Neural progenitor cell (in vitro differentiated cells): Measurements from ENCODE around the gene UAP1. TPM values are rescaled to one million over a fixed set of nuclear protein-coding genes. Genes with fewer than 3 reads are reported as not detected.

ENCODE experiments used
- DNase-seq: peaks from one replicate; pipeline ENCODE4 v3.0.0-alpha.2; 2016; ENCODE audit warnings: low spot score
- H2AFZ ChIP-seq: fragments of 200-600 bp; sonication (generic); replicated peaks from 2 replicates; pipeline ENCODE4 v1.6.1; 2016; ENCODE audit warnings: antibody characterized with exemption
- H3F3A ChIP-seq: fragments of 200-600 bp; sonication (generic); 2 replicates; pipeline ENCODE4 v1.6.1; 2016; ENCODE audit warnings: antibody characterized with exemption, low read depth
- H3K27ac ChIP-seq: fragments of 200-600 bp; sonication (generic); 2 replicates; pipeline ENCODE4 v1.5.1; 2016; ENCODE audit warnings: mild to moderate bottlenecking
- H3K27me3 ChIP-seq: fragments of 200-600 bp; sonication (generic); 2 replicates; pipeline ENCODE4 v1.6.1; 2016; ENCODE audit warnings: mild to moderate bottlenecking, moderate library complexity
- H3K36me3 ChIP-seq: fragments of 200-600 bp; sonication (generic); 2 replicates; pipeline ENCODE4 v1.5.1; 2016
- H3K4me1 ChIP-seq: fragments of 200-600 bp; sonication (generic); 2 replicates; pipeline ENCODE4 v1.6.1; 2016; ENCODE audit warnings: mixed run types
- H3K4me2 ChIP-seq: fragments of 200-600 bp; sonication (generic); 2 replicates; pipeline ENCODE4 v1.6.1; 2016
- H3K4me3 ChIP-seq: fragments of 200-600 bp; sonication (generic); 2 replicates; pipeline ENCODE4 v1.5.1; 2016
- H3K79me2 ChIP-seq: fragments of 200-600 bp; sonication (generic); 2 replicates; pipeline ENCODE4 v1.6.1; 2016; ENCODE audit warnings: low read depth
- H3K9ac ChIP-seq: fragments of 200-600 bp; sonication (generic); 2 replicates; pipeline ENCODE4 v1.6.1; 2016
- H3K9me3 ChIP-seq: fragments of 200-600 bp; sonication (generic); 2 replicates; pipeline ENCODE4 v1.5.1; 2016; ENCODE audit warnings: low read depth
- H4K20me1 ChIP-seq: fragments of 200-600 bp; sonication (generic); 2 replicates; pipeline ENCODE4 v1.6.1; 2016; ENCODE audit warnings: low read depth
- H3K27ac Mint-ChIP-seq: 3 replicates; pipeline ENCODE4 v1.8.0; 2021; ENCODE audit warnings: mixed read lengths
- H3K27me3 Mint-ChIP-seq: 2 replicates; pipeline ENCODE4 v1.8.0; 2022; ENCODE audit warnings: low read depth, mild to moderate bottlenecking, inconsistent platforms, moderate library complexity, mixed read lengths; ENCODE audit not compliant: insufficient read depth
- H3K36me3 Mint-ChIP-seq: 3 replicates; pipeline ENCODE4 v1.8.0; 2021; ENCODE audit warnings: mixed read lengths
- H3K4me1 Mint-ChIP-seq: 3 replicates; pipeline ENCODE4 v1.8.0; 2021; ENCODE audit warnings: mixed read lengths
- H3K4me3 Mint-ChIP-seq: 3 replicates; pipeline ENCODE4 v1.8.0; 2021; ENCODE audit warnings: mild to moderate bottlenecking, moderate library complexity, mixed read lengths
- H3K9me3 Mint-ChIP-seq: 3 replicates; pipeline ENCODE4 v1.8.0; 2020; ENCODE audit warnings: mixed read lengths
- CTCF ChIP-seq: fragments of 200-600 bp; sonication (generic); IDR thresholded peaks from 2 replicates; pipeline ENCODE4 v1.5.1; 2017; ENCODE audit warnings: antibody characterized with exemption, mild to moderate bottlenecking
- EZH2 ChIP-seq: fragments of 200-600 bp; sonication (generic); IDR thresholded peaks from 2 replicates; pipeline ENCODE4 v1.6.1; 2017; ENCODE audit warnings: antibody characterized with exemption, mild to moderate bottlenecking, moderate library complexity
- EZH2phosphoT487 ChIP-seq: fragments of 200-600 bp; sonication (generic); IDR thresholded peaks from 2 replicates; pipeline ENCODE4 v1.6.1; 2017; ENCODE audit warnings: antibody characterized with exemption
- total RNA-seq: library from RNA; depleted of rRNA; stranded (reverse); fragments of >200 nt; gene quantifications from 2 replicates; pipeline ENCODE4 v1.2.3, GENCODE V29; 2015; ENCODE audit warnings: low replicate concordance

UAP1 gene
- total RNA-seq, 1 donor from 2014 or later: 57.1 TPM

- H3K4me1 ChIP-seq: no peaks in the 10 kb centered on the region
- H3K36me3 ChIP-seq: no peaks in the 10 kb centered on the region
- no peak for DNase-seq
- no peaks in the 10 kb centered on the region for H3K79me2 ChIP-seq
- H4K20me1 ChIP-seq: no peaks in the 10 kb centered on the region
- Mint-ChIP-seq H3K4me1 (peaks cover 30% of the 10 kb centered on the region), H3K4me3 (no peak overlapping the region), H3K27me3 (peaks cover 2% of the 10 kb centered on the region), H3K9me3 (no peaks in the 10 kb centered on the region), H3K27ac (peak overlapping the region; percentile 19), H3K36me3 (no peaks in the 10 kb centered on the region)
- no peak overlapping the region for H3K9ac ChIP-seq
- H3K4me3 ChIP-seq: no peak overlapping the region
- TF ChIP-seq EZH2phosphoT487: no peak
- no peak for TF ChIP-seq CTCF
- no peak for TF ChIP-seq EZH2
- no peaks in the 10 kb centered on the region for H3K9me3 ChIP-seq
- H3F3A ChIP-seq: no peaks in the 10 kb centered on the region
- H2AFZ ChIP-seq: no peak overlapping the region
- H3K27ac ChIP-seq: no peak overlapping the region
- H3K4me2 ChIP-seq: no peak overlapping the region
- no peaks in the 10 kb centered on the region for H3K27me3 ChIP-seq
These were observed 73.9 kb downstream of the UAP1 start for GRCh38 chr1:162635418-162635817.

- no peak for TF ChIP-seq CTCF
- TF ChIP-seq EZH2phosphoT487: no peak
- no peak for TF ChIP-seq EZH2
- Histone ChIP-seq H2AFZ (no peak overlapping the region), H3K27me3 (no peaks in the 10 kb centered on the region), H3K79me2 (no peaks in the 10 kb centered on the region), H3K4me2 (no peak overlapping the region), H3K36me3 (no peaks in the 10 kb centered on the region), H3F3A (no peaks in the 10 kb centered on the region), H3K9ac (no peak overlapping the region), H3K4me3 (no peak overlapping the region), H3K27ac (no peak overlapping the region), H3K4me1 (no peaks in the 10 kb centered on the region), H4K20me1 (no peaks in the 10 kb centered on the region), H3K9me3 (no peaks in the 10 kb centered on the region)
- Mint-ChIP-seq H3K36me3 (no peaks in the 10 kb centered on the region), H3K27me3 (peaks cover 2% of the 10 kb centered on the region), H3K27ac (no peak overlapping the region), H3K4me1 (peaks cover 6% of the 10 kb centered on the region), H3K9me3 (no peaks in the 10 kb centered on the region), H3K4me3 (no peak overlapping the region)
- no peak for DNase-seq
These were observed 78.2 kb downstream of the UAP1 start for GRCh38 chr1:162639718-162640117.

- Mint-ChIP-seq H3K27ac (no peak overlapping the region), H3K27me3 (peaks cover 2% of the 10 kb centered on the region), H3K9me3 (no peaks in the 10 kb centered on the region), H3K4me1 (no peaks in the 10 kb centered on the region), H3K36me3 (no peaks in the 10 kb centered on the region), H3K4me3 (no peak overlapping the region)
- H3K4me2 ChIP-seq: no peak overlapping the region
- no peaks in the 10 kb centered on the region for H3K79me2 ChIP-seq
- no peaks in the 10 kb centered on the region for H3K9me3 ChIP-seq
- TF ChIP-seq CTCF (no peak), EZH2phosphoT487 (no peak), EZH2 (no peak)
- no peaks in the 10 kb centered on the region for H4K20me1 ChIP-seq
- H3K4me3 ChIP-seq: no peak overlapping the region
- H3K4me1 ChIP-seq: no peaks in the 10 kb centered on the region
- no peaks in the 10 kb centered on the region for H3K36me3 ChIP-seq
- no peak overlapping the region for H3K9ac ChIP-seq
- no peak overlapping the region for H3K27ac ChIP-seq
- H3F3A ChIP-seq: no peaks in the 10 kb centered on the region
- DNase-seq: no peak
- H2AFZ ChIP-seq: no peak overlapping the region
- no peaks in the 10 kb centered on the region for H3K27me3 ChIP-seq
These were observed 79.6 kb downstream of the UAP1 start for GRCh38 chr1:162641114-162641513.

GRCh38 chr1:162644986-162645314 is 83.4 kb downstream of the UAP1 start:
- H3F3A ChIP-seq: no peaks in the 10 kb centered on the region
- no peak overlapping the region for H3K27ac ChIP-seq
- Mint-ChIP-seq H3K27ac (no peak overlapping the region), H3K9me3 (no peaks in the 10 kb centered on the region), H3K4me3 (no peak overlapping the region), H3K36me3 (no peaks in the 10 kb centered on the region), H3K4me1 (peaks cover 20% of the 10 kb centered on the region), H3K27me3 (peaks cover 4% of the 10 kb centered on the region)
- H3K79me2 ChIP-seq: no peaks in the 10 kb centered on the region
- no peaks in the 10 kb centered on the region for H3K27me3 ChIP-seq
- no peak overlapping the region for H3K9ac ChIP-seq
- no peak overlapping the region for H3K4me3 ChIP-seq
- H3K4me1 ChIP-seq: peaks cover 12% of the 10 kb centered on the region
- H3K36me3 ChIP-seq: no peaks in the 10 kb centered on the region
- no peak overlapping the region for H2AFZ ChIP-seq
- no peak overlapping the region for H3K4me2 ChIP-seq
- no peaks in the 10 kb centered on the region for H3K9me3 ChIP-seq
- H4K20me1 ChIP-seq: no peaks in the 10 kb centered on the region
- TF ChIP-seq EZH2phosphoT487 (no peak), CTCF (no peak), EZH2 (no peak)
- DNase-seq: no peak
